Measurements from ENCODE around the gene PPP1R13L.

DNA sequence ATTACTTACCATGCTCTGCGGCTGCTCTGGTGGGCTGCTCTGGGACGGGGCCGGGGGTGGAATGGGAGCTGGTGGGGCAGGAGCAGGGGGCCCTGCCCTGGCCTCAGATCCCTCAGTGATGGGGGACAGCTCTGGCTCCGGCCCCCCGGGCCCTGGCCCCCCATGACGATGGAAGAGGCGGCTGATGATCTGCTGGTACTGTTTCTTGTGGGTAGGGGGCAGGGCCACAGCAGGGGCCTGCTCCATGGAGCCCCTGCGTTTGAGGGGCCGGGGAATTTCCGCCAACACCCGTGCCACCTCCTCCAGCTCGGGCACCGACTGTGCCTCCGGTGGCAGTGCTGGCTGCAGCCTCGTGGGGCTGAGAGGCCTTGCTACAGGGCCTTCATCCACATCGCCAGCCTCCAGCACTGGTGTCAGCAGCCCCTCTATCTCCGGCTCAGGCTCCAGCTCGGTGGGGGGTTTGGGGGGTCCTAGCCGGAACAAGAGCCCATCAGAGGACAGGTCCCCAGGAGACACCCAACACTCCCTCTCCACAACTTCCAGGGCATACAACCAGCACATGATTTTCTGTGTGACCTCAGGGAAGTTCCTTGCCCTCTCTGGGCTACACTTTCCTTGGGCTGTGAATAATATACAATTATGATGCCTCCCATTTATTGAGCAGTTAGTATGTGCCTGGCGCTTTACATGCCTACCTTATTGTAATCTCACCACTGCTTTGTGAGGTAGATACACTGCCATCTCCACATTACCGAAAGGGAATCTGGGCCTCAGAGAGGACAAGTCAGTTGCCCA is 12.8 kb downstream of the PPP1R13L start:
- TF ChIP-seq, protein P1, sequence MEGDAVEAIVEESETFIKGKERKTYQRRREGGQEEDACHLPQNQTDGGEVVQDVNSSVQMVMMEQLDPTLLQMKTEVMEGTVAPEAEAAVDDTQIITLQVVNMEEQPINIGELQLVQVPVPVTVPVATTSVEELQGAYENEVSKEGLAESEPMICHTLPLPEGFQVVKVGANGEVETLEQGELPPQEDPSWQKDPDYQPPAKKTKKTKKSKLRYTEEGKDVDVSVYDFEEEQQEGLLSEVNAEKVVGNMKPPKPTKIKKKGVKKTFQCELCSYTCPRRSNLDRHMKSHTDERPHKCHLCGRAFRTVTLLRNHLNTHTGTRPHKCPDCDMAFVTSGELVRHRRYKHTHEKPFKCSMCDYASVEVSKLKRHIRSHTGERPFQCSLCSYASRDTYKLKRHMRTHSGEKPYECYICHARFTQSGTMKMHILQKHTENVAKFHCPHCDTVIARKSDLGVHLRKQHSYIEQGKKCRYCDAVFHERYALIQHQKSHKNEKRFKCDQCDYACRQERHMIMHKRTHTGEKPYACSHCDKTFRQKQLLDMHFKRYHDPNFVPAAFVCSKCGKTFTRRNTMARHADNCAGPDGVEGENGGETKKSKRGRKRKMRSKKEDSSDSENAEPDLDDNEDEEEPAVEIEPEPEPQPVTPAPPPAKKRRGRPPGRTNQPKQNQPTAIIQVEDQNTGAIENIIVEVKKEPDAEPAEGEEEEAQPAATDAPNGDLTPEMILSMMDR (IDR thresholded peaks at IDR 0.05) = no peak
- no peak for TF ChIP-seq POLR2A (IDR thresholded peaks at IDR 0.05)

All from uterus (tissue), 2 donors.